8988T (cell line): ENCODE results near the gene SYNDIG1L.

Experiments used
- DNase-seq: peaks from one replicate; pipeline ENCODE4 v3.0.0; 2011

The SYNDIG1L gene

GRCh38 chr14:74429221-74429691 is 3.2 kb upstream of the SYNDIG1L start:
- no peak for DNase-seq

- DNase-seq = no peak
Observed at GRCh38 chr14:74427651-74428050, 1.6 kb upstream of the SYNDIG1L start.

- peak; percentile 74 for DNase-seq
Observed at GRCh38 chr14:74425525-74426201, 347 bp downstream of the SYNDIG1L start.

GRCh38 chr14:74424606-74425005 is 1.4 kb downstream of the SYNDIG1L start:
- DNase-seq = no peak

- DNase-seq = no peak
Observed at GRCh38 chr14:74423246-74423645, 2.8 kb downstream of the SYNDIG1L start.

- no peak for DNase-seq
Observed at GRCh38 chr14:74421981-74422380, 4.0 kb downstream of the SYNDIG1L start.

GRCh38 chr14:74419086-74419485 is 6.9 kb downstream of the SYNDIG1L start:
- no peak for DNase-seq

GRCh38 chr14:74418031-74418430 is 8.0 kb downstream of the SYNDIG1L start:
- no peak for DNase-seq

GRCh38 chr14:74417611-74418010 is 8.4 kb downstream of the SYNDIG1L start:
- DNase-seq = no peak

- DNase-seq = no peak
Observed at GRCh38 chr14:74417201-74417600, 8.8 kb downstream of the SYNDIG1L start.

GRCh38 chr14:74415115-74415437 is 10.9 kb downstream of the SYNDIG1L start:
- no peak for DNase-seq

- DNase-seq = no peak
Observed at GRCh38 chr14:74414403-74415114, 11.5 kb downstream of the SYNDIG1L start.

GRCh38 chr14:74413627-74414026 is 12.4 kb downstream of the SYNDIG1L start:
- DNase-seq = no peak

- DNase-seq = no peak
Observed at GRCh38 chr14:74412753-74413152, 13.3 kb downstream of the SYNDIG1L start.

- DNase-seq = no peak
Observed at GRCh38 chr14:74411671-74412070, 14.3 kb downstream of the SYNDIG1L start.

- DNase-seq = no peak
Observed at GRCh38 chr14:74409441-74409840, 16.6 kb downstream of the SYNDIG1L start.

GRCh38 chr14:74408870-74409269 is 17.1 kb downstream of the SYNDIG1L start:
- no peak for DNase-seq

- DNase-seq = no peak
Observed at GRCh38 chr14:74407801-74408154, 18.2 kb downstream of the SYNDIG1L start.

- no peak for DNase-seq
Observed at GRCh38 chr14:74407021-74407800, 18.8 kb downstream of the SYNDIG1L start.

GRCh38 chr14:74405663-74406062 is 20.3 kb downstream of the SYNDIG1L start:
- DNase-seq = no peak

- DNase-seq = no peak
Observed at GRCh38 chr14:74404435-74404834, 21.6 kb downstream of the SYNDIG1L start.

- DNase-seq = no peak
Observed at GRCh38 chr14:74403619-74404417, 22.2 kb downstream of the SYNDIG1L start.
